Pancreas (tissue), 10 donors: ENCODE results near the gene CLCN6. TPM values are rescaled to one million over a fixed set of nuclear protein-coding genes. Genes with fewer than 3 reads are reported as not detected.

Experiments used
- ATAC-seq, 4 donors: fragments of 200-7000 bp; cut with Tn5 transposase; one replicate each; pipeline versions ENCODE4 v1.8.0 to v1.9.1; 2020; ENCODE audit warnings: mild to moderate bottlenecking in 4 of 4, moderate library complexity in 4 of 4
- DNase-seq, 6 donors: peaks; one replicate each; pipeline ENCODE4 v3.0.0-alpha.2; 2020
- FAIRE-seq: peaks from 2 replicates; lab custom pipeline; 2012; peaks lifted over from hg19 to GRCh38; lab: Jason Lieb, UNC
- H3K27ac ChIP-seq, 4 donors: fragments of 200-600 bp; sonication (generic); 1 replicate in 3 of 4; 2 replicates in 1 of 4; pipeline versions ENCODE4 v1.5.0 to v1.8.0; 2020
- H3K27me3 ChIP-seq, 4 donors: fragments of 200-600 bp; one replicate each; pipeline ENCODE4 v1.8.0; 2021
- H3K36me3 ChIP-seq, 3 donors: fragments of 200-600 bp; sonication (generic) in 1 of 3; one replicate each; pipeline versions ENCODE4 v1.5.0 to v1.8.0; 2020 to 2021
- H3K4me1 ChIP-seq, 3 donors: fragments of 200-600 bp; one replicate each; pipeline ENCODE4 v1.8.0; 2021
- H3K4me3 ChIP-seq, 4 donors: fragments of 200-600 bp; sonication (generic) in 2 of 4; one replicate each; pipeline versions ENCODE4 v1.5.0 to v1.8.0; 2020 to 2021
- H3K9me3 ChIP-seq, 4 donors: fragments of 200-600 bp; one replicate each; pipeline ENCODE4 v1.8.0; 2021
- WGBS, 2 donors: extraction: QIAGEN DNeasy Blood & Tissue Kit; methylation state at CpG; one replicate each; pipeline ENCODE4 v1.1.7; 2013; 5-methylcytosine and 5-hydroxymethylcytosine counted together
- intact Hi-C, 3 donors: fragments of 100-400 bp; cut with DNase I; formaldehyde crosslinking; loops; one replicate each; pipeline versions ENCODE4 v1.11.1 to v1.14.2; 2022
- polyA plus RNA-seq, 2 donors: library from polyadenylated mRNA; stranded (reverse); fragments of 200-250 nt; gene quantifications; one replicate each; pipeline ENCODE4 v1.2.3, GENCODE V29; 2013
- total RNA-seq, 6 donors: library from RNA; stranded (reverse); fragmentation: NEBNext Ultra II Directional in 4 of 6; extraction: Animal tissue kit (Norgen Biotek cat#: 25700) in 4 of 6; gene quantifications; one replicate each; pipeline versions ENCODE4 v1.2.1 to v1.2.4, GENCODE V29; 2021 to 2023
- TF ChIP-seq, protein P1 (sequence below), 4 donors: fragments of 200-600 bp; sonication (generic) in 3 of 4; IDR thresholded peaks; one replicate each; pipeline versions ENCODE4 v1.5.0 to v1.8.0; 2021; ENCODE audit warnings: antibody characterized with exemption in 4 of 4
- donor health status: healthy with polysubstance abuse.
- donor health status: DM: no; HTN: no; CAD: no; lungs with moderate emphysema.
- donor health status: DM: no; HTN: no; CAD: no.
- donor health status: control.
- donor health status: control.
- donor health status: Bipolar disorder and iron deficiency.
- donor health status: DM: yes; HTN: yes; CAD: no.
- donor health status: DM: no; HTN: no; CAD: no.
- donor health status: DM: no; HTN: no; CAD: no.
- donor health status: DM: yes; HTN: yes; CAD: no.

CLCN6 gene
- total and polyA plus RNA-seq, 8 donors, result 4.3 to 16.8 (median 7.6) TPM

DNA sequence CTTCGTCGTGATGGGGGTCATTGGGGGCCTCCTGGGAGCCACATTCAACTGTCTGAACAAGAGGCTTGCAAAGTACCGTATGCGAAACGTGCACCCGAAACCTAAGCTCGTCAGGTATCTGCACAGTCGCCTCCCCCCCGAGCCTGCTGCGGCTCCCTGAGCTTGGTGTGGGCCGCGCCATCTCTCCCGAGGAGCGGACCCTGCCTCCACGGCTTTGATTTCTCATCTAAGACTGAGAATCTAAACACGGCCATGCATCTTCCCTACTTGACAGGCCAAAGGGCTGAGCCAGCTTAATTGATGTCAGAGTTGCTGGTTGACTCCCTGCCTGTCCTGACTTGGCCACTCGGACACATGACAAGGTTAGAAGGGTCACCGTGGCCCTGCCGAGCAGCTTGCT, 22.5 kb downstream of the CLCN6 start:
- TF ChIP-seq, protein P1, sequence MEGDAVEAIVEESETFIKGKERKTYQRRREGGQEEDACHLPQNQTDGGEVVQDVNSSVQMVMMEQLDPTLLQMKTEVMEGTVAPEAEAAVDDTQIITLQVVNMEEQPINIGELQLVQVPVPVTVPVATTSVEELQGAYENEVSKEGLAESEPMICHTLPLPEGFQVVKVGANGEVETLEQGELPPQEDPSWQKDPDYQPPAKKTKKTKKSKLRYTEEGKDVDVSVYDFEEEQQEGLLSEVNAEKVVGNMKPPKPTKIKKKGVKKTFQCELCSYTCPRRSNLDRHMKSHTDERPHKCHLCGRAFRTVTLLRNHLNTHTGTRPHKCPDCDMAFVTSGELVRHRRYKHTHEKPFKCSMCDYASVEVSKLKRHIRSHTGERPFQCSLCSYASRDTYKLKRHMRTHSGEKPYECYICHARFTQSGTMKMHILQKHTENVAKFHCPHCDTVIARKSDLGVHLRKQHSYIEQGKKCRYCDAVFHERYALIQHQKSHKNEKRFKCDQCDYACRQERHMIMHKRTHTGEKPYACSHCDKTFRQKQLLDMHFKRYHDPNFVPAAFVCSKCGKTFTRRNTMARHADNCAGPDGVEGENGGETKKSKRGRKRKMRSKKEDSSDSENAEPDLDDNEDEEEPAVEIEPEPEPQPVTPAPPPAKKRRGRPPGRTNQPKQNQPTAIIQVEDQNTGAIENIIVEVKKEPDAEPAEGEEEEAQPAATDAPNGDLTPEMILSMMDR (IDR thresholded peaks at IDR 0.05), result no peak
- Histone ChIP-seq H3K27me3 (no peaks in the 10 kb centered on the region), H3K4me1 (no peaks in the 10 kb centered on the region), H3K36me3 (peaks cover 0 to 35% (median 8%) of the 10 kb centered on the region in 3 donors), H3K27ac (no peak overlapping the region), H3K4me3 (no peak overlapping the region), H3K9me3 (no peaks in the 10 kb centered on the region)
- DNase-seq (no peak), ATAC-seq (no peak), FAIRE-seq (no peak)
- intact Hi-C loops, result no loop called here
- 91 to 93% methylated on average over 19 of the region's 19 CpGs for WGBS, 2 donors

DNA sequence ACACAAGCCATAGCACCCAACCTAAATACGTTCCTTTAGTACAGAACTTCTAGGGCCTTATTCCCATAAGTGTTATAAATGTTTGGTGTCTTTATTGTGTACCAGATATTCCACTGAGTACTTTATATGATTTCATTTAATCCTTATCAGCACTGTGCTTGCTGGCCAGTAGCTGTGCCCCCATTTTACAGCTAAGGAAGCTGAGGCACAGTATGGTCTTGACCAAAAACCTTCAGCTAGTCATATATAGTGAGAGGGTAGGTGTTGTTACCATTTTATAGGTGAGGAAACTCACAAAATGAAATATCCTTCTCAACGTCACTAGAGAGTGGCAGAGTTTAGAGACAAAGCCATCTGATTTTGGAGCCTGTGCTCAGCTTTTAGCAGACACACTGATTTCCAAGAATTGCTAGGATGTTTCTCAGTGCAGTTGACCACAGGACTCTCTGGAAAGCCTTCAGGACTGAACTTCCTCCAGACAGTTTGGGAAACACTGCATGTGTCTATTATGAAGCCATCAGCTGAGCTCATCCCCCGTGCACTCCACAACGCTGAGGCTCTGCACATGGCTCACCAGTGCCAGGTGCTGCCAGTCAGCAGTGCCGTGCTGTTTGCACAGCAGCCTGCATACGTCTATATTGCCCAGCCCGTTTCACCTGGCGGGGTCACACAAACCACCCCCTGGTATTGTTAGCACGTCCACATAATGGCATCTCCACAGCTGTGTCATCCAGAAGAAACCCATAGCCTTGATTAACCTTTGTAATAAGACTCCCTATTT, 26.1 kb downstream of the CLCN6 start:
- Histone ChIP-seq H3K4me3 (no peak overlapping the region), H3K27ac (no peak overlapping the region), H3K9me3 (no peaks in the 10 kb centered on the region), H3K4me1 (no peaks in the 10 kb centered on the region), H3K27me3 (no peaks in the 10 kb centered on the region), H3K36me3 (peaks cover 0 to 58% (median 21%) of the 10 kb centered on the region in 3 donors)
- 50 to 69% methylated on average over 9 of the region's 9 CpGs for WGBS, 2 donors
- peak in 3 of 4 donors; percentile 29 to 46 (median 40) for ATAC-seq
- intact Hi-C loops, result loop anchor here in 2 of 3 donors (10.0 kb wide), 2 partner anchors 133 to 153 kb away; partner anchors contain the start of gene MFN2 (in 1 of the 2)
- FAIRE-seq, result no peak
- TF ChIP-seq, protein P1 (IDR thresholded peaks at IDR 0.05), result no peak
- peak in 1 of 6 donors; percentile 40 for DNase-seq

DNA sequence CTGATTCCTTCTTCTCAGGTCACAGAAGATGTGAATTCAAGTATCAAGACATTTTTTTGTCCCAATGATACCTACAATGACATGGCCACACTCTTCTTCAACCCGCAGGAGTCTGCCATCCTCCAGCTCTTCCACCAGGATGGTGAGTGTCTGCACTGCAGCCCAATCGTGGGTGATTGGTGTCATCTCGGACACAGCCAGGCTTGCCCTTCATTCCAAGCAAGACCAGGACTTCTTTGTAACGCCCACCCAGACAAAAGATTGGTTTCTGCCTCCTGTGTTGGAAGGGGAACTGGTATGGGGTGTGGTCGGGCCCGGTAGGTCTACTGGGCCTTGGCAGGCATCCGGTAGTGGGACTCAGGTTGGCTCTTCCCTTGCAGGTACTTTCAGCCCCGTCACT, 27.5 kb downstream of the CLCN6 start:
- DNase-seq (no peak), FAIRE-seq (no peak), ATAC-seq (no peak)
- Histone ChIP-seq H3K27ac (no peak overlapping the region), H3K9me3 (no peaks in the 10 kb centered on the region), H3K27me3 (no peaks in the 10 kb centered on the region), H3K4me1 (no peaks in the 10 kb centered on the region), H3K4me3 (no peak overlapping the region), H3K36me3 (peaks cover 0 to 67% (median 21%) of the 10 kb centered on the region in 3 donors)
- intact Hi-C loops, result loop anchor here in 2 of 3 donors (10.0 kb wide), 2 partner anchors 131 to 151 kb away; partner anchors contain the start of gene MFN2 (in 1 of the 2)
- TF ChIP-seq, protein P1 (IDR thresholded peaks at IDR 0.05), result no peak
- 92 to 96% methylated on average over 8 of the region's 8 CpGs for WGBS, 2 donors

DNA sequence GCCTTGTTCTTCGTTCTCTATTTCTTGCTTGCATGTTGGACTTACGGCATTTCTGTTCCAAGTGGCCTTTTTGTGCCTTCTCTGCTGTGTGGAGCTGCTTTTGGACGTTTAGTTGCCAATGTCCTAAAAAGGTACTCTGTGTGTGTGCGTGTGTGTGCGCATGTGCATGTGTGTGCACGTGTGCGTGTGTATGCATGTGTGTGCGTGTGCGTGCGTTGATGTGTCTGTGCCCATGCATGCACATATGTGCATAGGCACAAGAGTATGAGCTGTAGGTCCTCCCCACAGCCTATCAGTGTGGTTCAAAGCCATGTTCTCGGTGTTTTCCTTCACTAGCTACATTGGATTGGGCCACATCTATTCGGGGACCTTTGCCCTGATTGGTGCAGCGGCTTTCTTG, 27.9 kb downstream of the CLCN6 start:
- intact Hi-C loops, result loop anchor here in 2 of 3 donors (10.0 kb wide), 2 partner anchors 131 to 151 kb away; partner anchors contain the start of gene MFN2 (in 1 of the 2)
- Histone ChIP-seq H3K4me1 (no peaks in the 10 kb centered on the region), H3K9me3 (no peaks in the 10 kb centered on the region), H3K27me3 (no peaks in the 10 kb centered on the region), H3K27ac (no peak overlapping the region), H3K4me3 (no peak overlapping the region), H3K36me3 (peaks cover 0 to 65% (median 21%) of the 10 kb centered on the region in 3 donors)
- ATAC-seq, result no peak
- TF ChIP-seq, protein P1 (IDR thresholded peaks at IDR 0.05), result no peak
- WGBS, 2 donors, result 91 to 96% methylated on average over 13 of the region's 13 CpGs
- no peak for FAIRE-seq
- no peak for DNase-seq
